ENCODE data around the gene ZNF112. TPM values are rescaled to one million over a fixed set of nuclear protein-coding genes. Genes with fewer than 3 reads are reported as not detected.
"Not testable (repeated sequence)": the region's sequence is repeated elsewhere in the genome, so short reads cannot be mapped to it uniquely, and the experiment has no call there.

Gene ZNF112
- total RNA-seq, 1 experiment from 2014 or later, result 7.8 TPM

DNA sequence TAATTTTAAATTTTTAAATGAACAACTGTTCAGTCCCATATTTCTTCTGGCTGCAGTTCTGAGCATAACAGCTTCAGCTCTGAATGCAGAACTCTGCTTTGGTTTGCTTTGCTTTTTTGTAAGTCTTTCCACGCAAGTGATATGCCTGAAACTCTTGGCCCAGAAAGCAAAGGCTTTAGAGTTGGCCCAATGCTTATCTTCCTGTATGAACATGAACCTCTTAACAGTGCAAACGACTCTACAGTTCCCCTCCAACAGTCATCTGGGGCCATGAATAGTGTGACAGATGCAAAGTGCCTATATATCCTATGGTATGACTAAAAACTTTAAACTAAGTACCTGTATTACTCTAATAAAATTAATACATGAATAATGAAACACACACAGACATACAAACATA lies 14.7 kb downstream of the ZNF112 start:
- Histone ChIP-seq H3K36me3 (ENCODE audit: low read depth) (peaks cover 5% of the 10 kb centered on the region), H4K20me1 (ENCODE audit: insufficient read depth) (no peaks in the 10 kb centered on the region), H3K4me3 (no peak overlapping the region), H3K27me3 (ENCODE audit: insufficient read depth, low read depth) (no peaks in the 10 kb centered on the region), H3F3A (ENCODE audit: insufficient read depth, low read depth) (no peaks in the 10 kb centered on the region), H2AFZ (no peak overlapping the region), H3K4me1 (replicated peaks; ENCODE audit: insufficient read depth) (no peaks in the 10 kb centered on the region), H3K79me2 (ENCODE audit: low read depth) (no peaks in the 10 kb centered on the region), H3K9me2 (ENCODE audit: insufficient read depth) (no peaks in the 10 kb centered on the region), H3K9me3 (ENCODE audit: insufficient read depth, low read depth) (peaks cover 5% of the 10 kb centered on the region; the same call in 1 of the 2 replicates), H3K27ac (no peak overlapping the region), H3K4me2 (no peak overlapping the region)
- no TSS peak for BruUV-seq (replicated peaks)
- TF ChIP-seq CTCF (conservative IDR thresholded peaks at IDR 0.05) (no peak), EZH2 (IDR thresholded peaks at IDR 0.05; ENCODE audit: low read depth) (no peak)
- ChIA-PET CTCF (no interaction called here), POLR2A (ENCODE audit: unreplicated experiment) (interaction anchor here (0.6 kb wide), 1 partner anchor 101 kb away, joined by 3 read pairs; no protein-coding TSS in a partner anchor)
- no peak for DNase-seq
- intact Hi-C loops (cut with micrococcal nuclease; ENCODE audit: unreplicated experiment), result no loop called here

GRCh38 chr19:44334639-44335038 lies 21.8 kb downstream of the ZNF112 start:
- Histone ChIP-seq H3K9me3 (ENCODE audit: insufficient read depth, low read depth) (peaks cover 57% of the 10 kb centered on the region), H3K36me3 (ENCODE audit: low read depth) (peaks cover 68% of the 10 kb centered on the region)
- H3K79me2 ChIP-seq (ENCODE audit: low read depth); H3K4me2 ChIP-seq; H2AFZ ChIP-seq; intact Hi-C loops (cut with micrococcal nuclease; ENCODE audit: unreplicated experiment); CTCF ChIA-PET; H3K4me3 ChIP-seq; DNase-seq; H4K20me1 ChIP-seq (ENCODE audit: insufficient read depth); H3K27me3 ChIP-seq (ENCODE audit: insufficient read depth, low read depth); H3F3A ChIP-seq (ENCODE audit: insufficient read depth, low read depth); H3K4me1 ChIP-seq (replicated peaks; ENCODE audit: insufficient read depth); H3K27ac ChIP-seq; BruUV-seq (replicated peaks); H3K9me2 ChIP-seq (ENCODE audit: insufficient read depth): not testable (repeated sequence)
- POLR2A ChIA-PET (ENCODE audit: unreplicated experiment), result interaction anchor here (0.6 kb wide), 1 partner anchor 511 kb away, joined by 7 read pairs; no protein-coding TSS in a partner anchor

DNA sequence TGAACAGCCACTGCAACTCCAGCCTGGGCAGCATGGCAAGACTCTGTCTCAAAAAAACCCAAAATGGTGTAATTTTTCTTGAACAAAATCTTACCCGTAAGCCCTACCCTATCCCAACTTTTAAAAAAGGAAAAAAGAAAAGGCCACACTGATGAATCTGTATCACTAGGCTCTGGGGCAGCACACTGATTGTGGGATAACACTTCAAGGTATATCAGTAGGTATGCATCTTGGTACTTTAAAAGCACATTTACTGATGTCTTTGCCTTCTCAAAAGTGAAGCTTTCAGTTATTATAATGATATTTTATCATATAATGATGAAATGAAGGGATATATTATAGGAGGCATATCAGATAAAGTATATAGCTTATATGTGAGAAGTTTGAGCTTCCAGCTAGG lies 24.3 kb downstream of the ZNF112 start:
- Histone ChIP-seq H3K9me2 (ENCODE audit: insufficient read depth) (no peaks in the 10 kb centered on the region), H3K36me3 (ENCODE audit: low read depth) (peaks cover 83% of the 10 kb centered on the region), H3K4me1 (replicated peaks; ENCODE audit: insufficient read depth) (no peaks in the 10 kb centered on the region), H4K20me1 (ENCODE audit: insufficient read depth) (no peaks in the 10 kb centered on the region), H3F3A (ENCODE audit: insufficient read depth, low read depth) (no peaks in the 10 kb centered on the region), H3K9me3 (ENCODE audit: insufficient read depth, low read depth) (peaks cover 58% of the 10 kb centered on the region), H3K27ac (no peak overlapping the region), H3K4me2 (no peak overlapping the region), H2AFZ (no peak overlapping the region), H3K27me3 (ENCODE audit: insufficient read depth, low read depth) (no peaks in the 10 kb centered on the region), H3K4me3 (no peak overlapping the region), H3K79me2 (ENCODE audit: low read depth) (no peaks in the 10 kb centered on the region)
- BruUV-seq (replicated peaks), result no TSS peak
- no peak for TF ChIP-seq EZH2 (IDR thresholded peaks at IDR 0.05; ENCODE audit: low read depth)
- no peak for TF ChIP-seq CTCF (conservative IDR thresholded peaks at IDR 0.05)
- CTCF ChIA-PET, result no interaction called here
- intact Hi-C loops (cut with micrococcal nuclease; ENCODE audit: unreplicated experiment), result no loop called here
- POLR2A ChIA-PET (ENCODE audit: unreplicated experiment), result no interaction called here
- DNase-seq, result no peak

DNA sequence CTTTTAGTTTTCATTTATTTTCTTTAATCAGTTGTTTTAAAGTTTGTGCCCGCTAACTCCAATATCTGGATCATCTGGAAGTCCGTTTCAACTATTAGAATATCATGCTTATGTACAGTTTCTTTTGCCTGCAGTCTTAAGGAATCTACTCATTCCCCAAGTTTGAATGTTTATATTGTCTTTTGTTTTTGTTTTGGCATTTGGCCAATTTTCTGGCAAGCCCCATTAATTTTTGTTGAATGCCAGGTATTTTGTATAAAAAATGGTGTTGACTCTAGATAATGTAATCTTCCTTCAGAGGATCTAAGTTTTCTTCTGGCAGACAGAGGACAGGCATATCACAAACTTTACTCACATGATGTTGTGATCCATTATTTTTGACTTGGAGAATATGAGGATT lies 40.6 kb downstream of the ZNF112 start:
- BruUV-seq (replicated peaks), result no TSS peak
- H3K4me2 ChIP-seq, result no peak overlapping the region
- no peaks in the 10 kb centered on the region for H4K20me1 ChIP-seq (ENCODE audit: insufficient read depth)
- POLR2A ChIA-PET (ENCODE audit: unreplicated experiment), result no interaction called here
- DNase-seq, result no peak
- no peaks in the 10 kb centered on the region for H3K27me3 ChIP-seq (ENCODE audit: insufficient read depth, low read depth)
- TF ChIP-seq CTCF (conservative IDR thresholded peaks at IDR 0.05) (no peak), EZH2 (IDR thresholded peaks at IDR 0.05; ENCODE audit: low read depth) (no peak)
- no peak overlapping the region for H3K4me3 ChIP-seq
- no peak overlapping the region for H2AFZ ChIP-seq
- H3K9me2 ChIP-seq (ENCODE audit: insufficient read depth), result no peaks in the 10 kb centered on the region; the same call in none of the 2 replicates
- H3F3A ChIP-seq (ENCODE audit: insufficient read depth, low read depth), result no peaks in the 10 kb centered on the region
- no peaks in the 10 kb centered on the region for H3K4me1 ChIP-seq (replicated peaks; ENCODE audit: insufficient read depth)
- CTCF ChIA-PET, result no interaction called here
- no peak overlapping the region for H3K27ac ChIP-seq
- H3K36me3 ChIP-seq (ENCODE audit: low read depth), result no peaks in the 10 kb centered on the region
- peaks cover 28% of the 10 kb centered on the region for H3K9me3 ChIP-seq (ENCODE audit: insufficient read depth, low read depth)
- intact Hi-C loops (cut with micrococcal nuclease; ENCODE audit: unreplicated experiment), result no loop called here
- H3K79me2 ChIP-seq (ENCODE audit: low read depth), result no peaks in the 10 kb centered on the region

Data from PC-9 (cell line).